Urinary bladder (tissue), 4 donors: Measurements from ENCODE around the gene PCDH15. TPM values are rescaled to one million over a fixed set of nuclear protein-coding genes. Genes with fewer than 3 reads are reported as not detected.

ENCODE experiments used
- DNase-seq: peaks from one replicate; pipeline ENCODE4 v3.0.0-alpha.2; 2015; ENCODE audit errors: extremely low spot score
- H3K27ac ChIP-seq: one replicate; pipeline ENCODE4 v1.5.1; 2013; ENCODE audit warnings: low read depth, mild to moderate bottlenecking, moderate library complexity
- H3K36me3 ChIP-seq: one replicate; pipeline ENCODE4 v1.6.1; 2013; ENCODE audit warnings: mild to moderate bottlenecking, moderate library complexity; ENCODE audit not compliant: insufficient read depth
- H3K4me1 ChIP-seq: one replicate; pipeline ENCODE4 v1.6.1; 2013; ENCODE audit warnings: mild to moderate bottlenecking, moderate library complexity; ENCODE audit not compliant: insufficient read depth
- H3K4me3 ChIP-seq: one replicate; pipeline ENCODE4 v1.5.1; 2013; ENCODE audit warnings: low read depth, low read length
- WGBS: extraction: QIAGEN DNeasy Blood & Tissue Kit; methylation state at CpG from one replicate; pipeline ENCODE4 v1.1.7; 2013; 5-methylcytosine and 5-hydroxymethylcytosine counted together
- polyA plus RNA-seq: library from polyadenylated mRNA; stranded (reverse); fragments of 200-250 nt; gene quantifications from one replicate; pipeline ENCODE4 v1.2.3, GENCODE V29; 2013
- total RNA-seq: library from RNA; depleted of rRNA; stranded (reverse); fragments of >200 nt; gene quantifications from one replicate; pipeline ENCODE4 v1.2.3, GENCODE V29; 2014
- donor health status: healthy with polysubstance abuse.
- donor health status: healthy.

PCDH15 gene
- total and polyA plus RNA-seq, 2 donors: 0.03 to 1.9 TPM

GRCh38 chr10:53840653-53841052 lies 960.4 kb downstream of the PCDH15 start:
- Histone ChIP-seq H3K27ac (no peak overlapping the region), H3K4me1 (no peaks in the 10 kb centered on the region), H3K36me3 (no peaks in the 10 kb centered on the region), H3K4me3 (no peak overlapping the region)
- no peak for DNase-seq
- WGBS: 73% methylated on average over 4 of the region's 4 CpGs

GRCh38 chr10:53839440-53840039 lies 961.5 kb downstream of the PCDH15 start:
- H3K27ac ChIP-seq: no peak overlapping the region
- no peaks in the 10 kb centered on the region for H3K4me1 ChIP-seq
- H3K36me3 ChIP-seq: no peaks in the 10 kb centered on the region
- no peak overlapping the region for H3K4me3 ChIP-seq
- WGBS: 25% methylated on average over 2 of the region's 2 CpGs
- no peak for DNase-seq

- WGBS: 73% methylated on average over 1 of the region's 1 CpG
- no peaks in the 10 kb centered on the region for H3K4me1 ChIP-seq
- H3K36me3 ChIP-seq: no peaks in the 10 kb centered on the region
- H3K4me3 ChIP-seq: no peak overlapping the region
- no peak for DNase-seq
- H3K27ac ChIP-seq: no peak overlapping the region
Observed at GRCh38 chr10:53836638-53837037, 964.4 kb downstream of the PCDH15 start.

- no peaks in the 10 kb centered on the region for H3K4me1 ChIP-seq
- 73% methylated on average over 2 of the region's 2 CpGs for WGBS
- no peak overlapping the region for H3K27ac ChIP-seq
- H3K4me3 ChIP-seq: no peak overlapping the region
- no peak for DNase-seq
- no peaks in the 10 kb centered on the region for H3K36me3 ChIP-seq
Observed at GRCh38 chr10:53833908-53834307, 967.1 kb downstream of the PCDH15 start.

- Histone ChIP-seq H3K4me3 (no peak overlapping the region), H3K36me3 (no peaks in the 10 kb centered on the region), H3K27ac (no peak overlapping the region), H3K4me1 (peaks cover 1% of the 10 kb centered on the region)
- DNase-seq: no peak
- 94% methylated on average over 15 of the region's 15 CpGs for WGBS
Observed at GRCh38 chr10:53827261-53827660, 973.8 kb downstream of the PCDH15 start.

- 77% methylated on average over 8 of the region's 8 CpGs for WGBS
- Histone ChIP-seq H3K36me3 (no peaks in the 10 kb centered on the region), H3K4me3 (no peak overlapping the region)
Observed at GRCh38 chr10:53808677-53809372, 992.2 kb downstream of the PCDH15 start.

GRCh38 chr10:53786236-53786900 lies 1014.7 kb downstream of the PCDH15 start:
- no peak overlapping the region for H3K4me3 ChIP-seq
- no peak overlapping the region for H3K27ac ChIP-seq
- 83% methylated on average over 8 of the region's 8 CpGs for WGBS
- no peaks in the 10 kb centered on the region for H3K4me1 ChIP-seq
- no peak for DNase-seq
- no peaks in the 10 kb centered on the region for H3K36me3 ChIP-seq

More at GRCh38 chr10:53808677-53809372, 992.2 kb downstream of the PCDH15 start:
- Histone ChIP-seq H3K4me1 (no peaks in the 10 kb centered on the region), H3K27ac (no peak overlapping the region)
- DNase-seq: no peak

GRCh38 chr10:53771701-53772100 lies 1029.3 kb downstream of the PCDH15 start:
- no peak overlapping the region for H3K4me3 ChIP-seq
- 60% methylated on average over 10 of the region's 10 CpGs for WGBS
- H3K4me1 ChIP-seq: no peaks in the 10 kb centered on the region
- no peak overlapping the region for H3K27ac ChIP-seq
- H3K36me3 ChIP-seq: no peaks in the 10 kb centered on the region
- no peak for DNase-seq

GRCh38 chr10:53770903-53771302 lies 1030.1 kb downstream of the PCDH15 start:
- DNase-seq: no peak
- no peak overlapping the region for H3K4me3 ChIP-seq
- no peaks in the 10 kb centered on the region for H3K36me3 ChIP-seq
- 51% methylated on average over 6 of the region's 6 CpGs for WGBS
- H3K27ac ChIP-seq: no peak overlapping the region
- H3K4me1 ChIP-seq: no peaks in the 10 kb centered on the region

GRCh38 chr10:53765311-53765710 lies 1035.7 kb downstream of the PCDH15 start:
- Histone ChIP-seq H3K27ac (no peak overlapping the region), H3K36me3 (no peaks in the 10 kb centered on the region)
- WGBS: 65% methylated on average over 1 of the region's 1 CpG

GRCh38 chr10:53754596-53755250 lies 1046.3 kb downstream of the PCDH15 start:
- no peaks in the 10 kb centered on the region for H3K4me1 ChIP-seq
- H3K4me3 ChIP-seq: no peak overlapping the region
- no peak for DNase-seq
- 43% methylated on average over 6 of the region's 6 CpGs for WGBS
- H3K36me3 ChIP-seq: no peaks in the 10 kb centered on the region
- no peak overlapping the region for H3K27ac ChIP-seq

More at GRCh38 chr10:53765311-53765710, 1035.7 kb downstream of the PCDH15 start:
- DNase-seq: no peak
- H3K4me1 ChIP-seq: no peaks in the 10 kb centered on the region
- H3K4me3 ChIP-seq: no peak overlapping the region
